ENCODE data around the gene GRIK2. TPM values are rescaled to one million over a fixed set of nuclear protein-coding genes. Genes with fewer than 3 reads are reported as not detected.

Gene GRIK2
- total RNA-seq, 1 experiment from 2014 or later, result 0.29 TPM

GRCh38 chr6:101527467-101527866, 134.0 kb downstream of the GRIK2 start:
- no peak overlapping the region for H3K27ac Mint-ChIP-seq (ENCODE audit: unreplicated experiment)
- TF ChIP-seq, protein P1, sequence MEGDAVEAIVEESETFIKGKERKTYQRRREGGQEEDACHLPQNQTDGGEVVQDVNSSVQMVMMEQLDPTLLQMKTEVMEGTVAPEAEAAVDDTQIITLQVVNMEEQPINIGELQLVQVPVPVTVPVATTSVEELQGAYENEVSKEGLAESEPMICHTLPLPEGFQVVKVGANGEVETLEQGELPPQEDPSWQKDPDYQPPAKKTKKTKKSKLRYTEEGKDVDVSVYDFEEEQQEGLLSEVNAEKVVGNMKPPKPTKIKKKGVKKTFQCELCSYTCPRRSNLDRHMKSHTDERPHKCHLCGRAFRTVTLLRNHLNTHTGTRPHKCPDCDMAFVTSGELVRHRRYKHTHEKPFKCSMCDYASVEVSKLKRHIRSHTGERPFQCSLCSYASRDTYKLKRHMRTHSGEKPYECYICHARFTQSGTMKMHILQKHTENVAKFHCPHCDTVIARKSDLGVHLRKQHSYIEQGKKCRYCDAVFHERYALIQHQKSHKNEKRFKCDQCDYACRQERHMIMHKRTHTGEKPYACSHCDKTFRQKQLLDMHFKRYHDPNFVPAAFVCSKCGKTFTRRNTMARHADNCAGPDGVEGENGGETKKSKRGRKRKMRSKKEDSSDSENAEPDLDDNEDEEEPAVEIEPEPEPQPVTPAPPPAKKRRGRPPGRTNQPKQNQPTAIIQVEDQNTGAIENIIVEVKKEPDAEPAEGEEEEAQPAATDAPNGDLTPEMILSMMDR (IDR thresholded peaks at IDR 0.05; ENCODE audit: insufficient read depth in 1 of 2, low read depth in 1 of 2, low read length in 1 of 2, severe bottlenecking in 1 of 2, unreplicated experiment in 1 of 2), result no peak
- no peaks in the 10 kb centered on the region for H3K36me3 Mint-ChIP-seq (ENCODE audit: insufficient read depth, unreplicated experiment)
- H3K9me3 ChIP-seq, result no peaks in the 10 kb centered on the region
- no peaks in the 10 kb centered on the region for H3K4me1 Mint-ChIP-seq (ENCODE audit: low read depth, unreplicated experiment)
- H3K4me3 ChIP-seq (ENCODE audit: low read depth, low read length), result no peak overlapping the region
- H3K36me3 ChIP-seq (ENCODE audit: control insufficient read depth, insufficient read depth, low read length), result no peaks in the 10 kb centered on the region
- no peak for DNase-seq
- H3K4me3 Mint-ChIP-seq (ENCODE audit: unreplicated experiment), result no peak overlapping the region
- no peaks in the 10 kb centered on the region for H3K9me3 Mint-ChIP-seq (ENCODE audit: unreplicated experiment)
- ChIA-PET CTCF (no interaction called here), POLR2A (no interaction called here)
- BruUV-seq (replicated peaks), result no TSS peak
- peaks cover 5% of the 10 kb centered on the region for H3K27me3 Mint-ChIP-seq (ENCODE audit: insufficient read depth, unreplicated experiment)
- intact Hi-C loops (cut with micrococcal nuclease; ENCODE audit: unreplicated experiment), result no loop called here
- H3K27me3 ChIP-seq (replicated peaks; ENCODE audit: control insufficient read depth, insufficient read depth, low read length), result no peaks in the 10 kb centered on the region
- no peaks in the 10 kb centered on the region for H3K4me1 ChIP-seq

- BruUV-seq (replicated peaks), result no TSS peak
- ChIA-PET POLR2A (no interaction called here), CTCF (no interaction called here)
- no peak for DNase-seq
- Mint-ChIP-seq H3K36me3 (ENCODE audit: insufficient read depth, unreplicated experiment) (no peaks in the 10 kb centered on the region), H3K27me3 (ENCODE audit: insufficient read depth, unreplicated experiment) (peaks cover 3% of the 10 kb centered on the region), H3K27ac (ENCODE audit: unreplicated experiment) (no peak overlapping the region), H3K9me3 (ENCODE audit: unreplicated experiment) (no peaks in the 10 kb centered on the region), H3K4me1 (ENCODE audit: low read depth, unreplicated experiment) (no peaks in the 10 kb centered on the region), H3K4me3 (ENCODE audit: unreplicated experiment) (no peak overlapping the region)
- Histone ChIP-seq H3K4me3 (ENCODE audit: low read depth, low read length) (no peak overlapping the region), H3K4me1 (no peaks in the 10 kb centered on the region), H3K27me3 (replicated peaks; ENCODE audit: control insufficient read depth, insufficient read depth, low read length) (no peaks in the 10 kb centered on the region), H3K9me3 (no peaks in the 10 kb centered on the region), H3K36me3 (ENCODE audit: control insufficient read depth, insufficient read depth, low read length) (no peaks in the 10 kb centered on the region)
- TF ChIP-seq, protein P1 (IDR thresholded peaks at IDR 0.05; ENCODE audit: insufficient read depth in 1 of 2, low read depth in 1 of 2, low read length in 1 of 2, severe bottlenecking in 1 of 2, unreplicated experiment in 1 of 2), result no peak
- intact Hi-C loops (cut with micrococcal nuclease; ENCODE audit: unreplicated experiment), result no loop called here
These were observed 135.3 kb downstream of the GRIK2 start for GRCh38 chr6:101528801-101529200.

DNA sequence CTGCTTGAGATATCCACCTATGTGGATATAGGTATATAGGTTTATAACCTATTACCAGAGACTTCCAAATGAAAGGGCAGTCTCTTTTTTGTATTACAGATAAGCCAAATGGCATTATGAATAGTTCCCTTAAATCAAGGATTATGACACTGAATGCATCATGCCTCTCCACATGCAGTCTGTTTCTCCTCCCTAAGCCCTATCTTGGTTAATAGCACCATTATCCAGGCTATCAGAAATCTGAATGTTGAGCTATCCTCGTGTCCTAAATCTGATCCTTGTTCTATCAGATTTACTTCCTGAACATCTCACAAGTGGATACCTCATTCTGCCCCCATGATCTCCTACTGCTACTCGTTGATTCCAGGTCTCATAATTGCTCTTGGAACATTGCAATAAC, 138.0 kb downstream of the GRIK2 start:
- Mint-ChIP-seq H3K4me1 (ENCODE audit: low read depth, unreplicated experiment) (no peaks in the 10 kb centered on the region), H3K36me3 (ENCODE audit: insufficient read depth, unreplicated experiment) (no peaks in the 10 kb centered on the region), H3K27me3 (ENCODE audit: insufficient read depth, unreplicated experiment) (peaks cover 3% of the 10 kb centered on the region), H3K4me3 (ENCODE audit: unreplicated experiment) (no peak overlapping the region), H3K27ac (ENCODE audit: unreplicated experiment) (no peak overlapping the region), H3K9me3 (ENCODE audit: unreplicated experiment) (no peaks in the 10 kb centered on the region)
- TF ChIP-seq, protein P1 (IDR thresholded peaks at IDR 0.05; ENCODE audit: insufficient read depth in 1 of 2, low read depth in 1 of 2, low read length in 1 of 2, severe bottlenecking in 1 of 2, unreplicated experiment in 1 of 2), result no peak
- Histone ChIP-seq H3K9me3 (no peaks in the 10 kb centered on the region), H3K4me1 (no peaks in the 10 kb centered on the region), H3K27me3 (replicated peaks; ENCODE audit: control insufficient read depth, insufficient read depth, low read length) (no peaks in the 10 kb centered on the region), H3K4me3 (ENCODE audit: low read depth, low read length) (no peak overlapping the region), H3K36me3 (ENCODE audit: control insufficient read depth, insufficient read depth, low read length) (no peaks in the 10 kb centered on the region)
- POLR2A ChIA-PET, result no interaction called here
- no peak for DNase-seq
- intact Hi-C loops (cut with micrococcal nuclease; ENCODE audit: unreplicated experiment), result no loop called here
- no TSS peak for BruUV-seq (replicated peaks)
- CTCF ChIA-PET, result no interaction called here
